ENCODE data around the gene TLE4. TPM values are rescaled to one million over a fixed set of nuclear protein-coding genes. Genes with fewer than 3 reads are reported as not detected.
"Not testable (repeated sequence)": the region's sequence is repeated elsewhere in the genome, so short reads cannot be mapped to it uniquely, and the experiment has no call there.

The TLE4 gene
- total RNA-seq, 1 experiment from 2014 or later, result 8.7 TPM

- no peaks in the 10 kb centered on the region for H3K27me3 Mint-ChIP-seq (ENCODE audit: insufficient read depth, unreplicated experiment)
- H3K4me3 Mint-ChIP-seq (ENCODE audit: unreplicated experiment), result no peak overlapping the region
- CTCF ChIA-PET, result interaction anchor here (1.0 kb wide), 1 partner anchor 17 kb away, joined by 4 read pairs; no protein-coding TSS in a partner anchor
- H3K36me3 Mint-ChIP-seq (ENCODE audit: insufficient read depth, unreplicated experiment), result no peaks in the 10 kb centered on the region
- no peak overlapping the region for H3K27ac Mint-ChIP-seq (ENCODE audit: low read depth, unreplicated experiment)
- POLR2A ChIA-PET, result interaction anchor here (1.0 kb wide), 1 partner anchor 17 kb away, joined by 3 read pairs; no protein-coding TSS in a partner anchor
- peaks cover under 1% of the 10 kb centered on the region for H3K9me3 Mint-ChIP-seq (ENCODE audit: unreplicated experiment)
- DNase-seq (ENCODE audit: unreplicated experiment), result no peak
- TF ChIP-seq, protein P1, sequence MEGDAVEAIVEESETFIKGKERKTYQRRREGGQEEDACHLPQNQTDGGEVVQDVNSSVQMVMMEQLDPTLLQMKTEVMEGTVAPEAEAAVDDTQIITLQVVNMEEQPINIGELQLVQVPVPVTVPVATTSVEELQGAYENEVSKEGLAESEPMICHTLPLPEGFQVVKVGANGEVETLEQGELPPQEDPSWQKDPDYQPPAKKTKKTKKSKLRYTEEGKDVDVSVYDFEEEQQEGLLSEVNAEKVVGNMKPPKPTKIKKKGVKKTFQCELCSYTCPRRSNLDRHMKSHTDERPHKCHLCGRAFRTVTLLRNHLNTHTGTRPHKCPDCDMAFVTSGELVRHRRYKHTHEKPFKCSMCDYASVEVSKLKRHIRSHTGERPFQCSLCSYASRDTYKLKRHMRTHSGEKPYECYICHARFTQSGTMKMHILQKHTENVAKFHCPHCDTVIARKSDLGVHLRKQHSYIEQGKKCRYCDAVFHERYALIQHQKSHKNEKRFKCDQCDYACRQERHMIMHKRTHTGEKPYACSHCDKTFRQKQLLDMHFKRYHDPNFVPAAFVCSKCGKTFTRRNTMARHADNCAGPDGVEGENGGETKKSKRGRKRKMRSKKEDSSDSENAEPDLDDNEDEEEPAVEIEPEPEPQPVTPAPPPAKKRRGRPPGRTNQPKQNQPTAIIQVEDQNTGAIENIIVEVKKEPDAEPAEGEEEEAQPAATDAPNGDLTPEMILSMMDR (IDR thresholded peaks at IDR 0.05; ENCODE audit: unreplicated experiment), result no peak
- H3K4me1 Mint-ChIP-seq (ENCODE audit: insufficient read depth, unreplicated experiment), result no peaks in the 10 kb centered on the region
- intact Hi-C loops (cut with micrococcal nuclease), result no loop called here
- no TSS peak for BruUV-seq (replicated peaks)
Measured at GRCh38 chr9:79741381-79741780, 169.6 kb downstream of the TLE4 start.

DNA sequence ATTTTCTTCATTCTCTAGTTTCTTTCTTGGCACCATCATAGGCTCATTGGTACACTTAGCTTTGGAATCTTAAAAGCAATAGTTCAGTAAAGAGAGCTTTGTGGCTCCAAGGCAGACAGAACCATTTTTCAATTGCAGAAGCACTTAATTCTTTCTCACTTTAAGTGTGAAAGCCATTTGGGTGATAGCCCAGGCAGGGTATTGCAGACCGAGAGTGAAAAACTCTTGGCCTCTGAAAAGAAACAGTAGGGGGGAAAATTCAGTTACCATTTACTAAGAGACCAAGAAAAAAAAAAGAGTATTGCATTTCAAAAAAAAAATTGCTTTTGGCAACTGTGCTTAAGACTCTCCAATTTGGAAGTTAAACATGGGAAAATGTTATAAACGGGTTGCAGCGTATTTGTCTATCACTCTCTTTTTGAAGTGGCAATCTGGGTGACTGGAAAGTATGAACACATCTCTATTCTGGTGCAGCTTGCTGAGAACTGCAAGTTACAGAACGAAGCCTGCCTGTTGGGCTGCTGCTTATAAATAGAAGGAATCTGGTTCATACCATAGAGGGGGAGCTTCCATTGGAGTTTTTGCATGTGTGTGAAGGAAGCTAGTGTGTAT lies 170.5 kb downstream of the TLE4 start:
- Mint-ChIP-seq H3K27ac (ENCODE audit: low read depth, unreplicated experiment) (no peak overlapping the region), H3K4me1 (ENCODE audit: insufficient read depth, unreplicated experiment) (no peaks in the 10 kb centered on the region), H3K27me3 (ENCODE audit: insufficient read depth, unreplicated experiment) (no peaks in the 10 kb centered on the region), H3K36me3 (ENCODE audit: insufficient read depth, unreplicated experiment) (no peaks in the 10 kb centered on the region), H3K9me3 (ENCODE audit: unreplicated experiment) (no peaks in the 10 kb centered on the region), H3K4me3 (ENCODE audit: unreplicated experiment) (no peak overlapping the region)
- intact Hi-C loops (cut with micrococcal nuclease), result no loop called here
- ChIA-PET POLR2A (no interaction called here), CTCF (interaction anchor here (0.5 kb wide), 1 partner anchor 460 kb away, joined by 4 read pairs; no protein-coding TSS in a partner anchor)
- TF ChIP-seq, protein P1 (IDR thresholded peaks at IDR 0.05; ENCODE audit: unreplicated experiment), result no peak
- BruUV-seq (replicated peaks), result no TSS peak
- no peak for DNase-seq (ENCODE audit: unreplicated experiment)

- intact Hi-C loops (cut with micrococcal nuclease), result no loop called here
- Mint-ChIP-seq H3K27me3 (ENCODE audit: insufficient read depth, unreplicated experiment) (no peaks in the 10 kb centered on the region), H3K27ac (ENCODE audit: low read depth, unreplicated experiment) (no peak overlapping the region), H3K9me3 (ENCODE audit: unreplicated experiment) (no peaks in the 10 kb centered on the region), H3K4me3 (ENCODE audit: unreplicated experiment) (no peak overlapping the region), H3K36me3 (ENCODE audit: insufficient read depth, unreplicated experiment) (no peaks in the 10 kb centered on the region), H3K4me1 (ENCODE audit: insufficient read depth, unreplicated experiment) (no peaks in the 10 kb centered on the region)
- TF ChIP-seq, protein P1 (IDR thresholded peaks at IDR 0.05; ENCODE audit: unreplicated experiment), result no peak
- ChIA-PET POLR2A (no interaction called here), CTCF (no interaction called here)
- DNase-seq (ENCODE audit: unreplicated experiment), result no peak
- no TSS peak for BruUV-seq (replicated peaks)
Measured at GRCh38 chr9:79744521-79744920, 172.8 kb downstream of the TLE4 start.

DNA sequence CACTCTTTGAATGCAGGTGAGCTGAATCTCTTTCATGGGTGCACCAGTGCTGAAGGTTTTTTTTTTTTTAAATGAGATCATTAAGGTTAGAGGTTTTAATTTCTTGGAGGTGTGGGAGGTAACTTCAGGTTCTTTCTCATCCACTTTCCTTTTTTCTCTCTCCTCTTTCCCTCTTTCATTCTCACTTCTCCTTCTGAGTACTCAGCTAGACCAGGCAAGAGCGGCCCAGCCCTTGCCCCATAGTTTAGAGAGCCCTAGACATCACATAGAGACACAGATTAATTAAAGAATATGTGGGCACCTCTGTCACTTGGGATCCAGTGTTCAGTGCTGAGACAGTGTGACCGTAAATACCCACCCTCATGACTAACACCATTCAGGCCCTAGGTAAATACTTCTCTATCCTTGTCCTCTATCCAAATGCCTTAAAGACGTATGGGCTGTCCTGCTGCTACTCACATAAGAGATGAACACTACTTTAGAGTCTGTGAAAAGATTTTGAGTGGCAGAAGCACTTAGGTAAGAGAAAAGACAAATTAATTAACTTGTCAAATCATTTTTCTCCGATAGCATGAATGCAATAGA lies 174.1 kb downstream of the TLE4 start:
- H3K36me3 Mint-ChIP-seq (ENCODE audit: insufficient read depth, unreplicated experiment), result no peaks in the 10 kb centered on the region
- H3K27me3 Mint-ChIP-seq (ENCODE audit: insufficient read depth, unreplicated experiment), result no peaks in the 10 kb centered on the region
- ChIA-PET POLR2A (no interaction called here), CTCF (interaction anchor here (0.7 kb wide), 1 partner anchor 119 kb away, joined by 3 read pairs; no protein-coding TSS in a partner anchor)
- H3K4me3 Mint-ChIP-seq (ENCODE audit: unreplicated experiment), result no peak overlapping the region
- no peaks in the 10 kb centered on the region for H3K9me3 Mint-ChIP-seq (ENCODE audit: unreplicated experiment)
- intact Hi-C loops (cut with micrococcal nuclease), result no loop called here
- no peaks in the 10 kb centered on the region for H3K4me1 Mint-ChIP-seq (ENCODE audit: insufficient read depth, unreplicated experiment)
- no peak overlapping the region for H3K27ac Mint-ChIP-seq (ENCODE audit: low read depth, unreplicated experiment)
- no TSS peak for BruUV-seq (replicated peaks)
- DNase-seq (ENCODE audit: unreplicated experiment), result no peak
- TF ChIP-seq, protein P1 (IDR thresholded peaks at IDR 0.05; ENCODE audit: unreplicated experiment), result no peak

- H3K36me3 Mint-ChIP-seq (ENCODE audit: insufficient read depth, unreplicated experiment); BruUV-seq (replicated peaks); H3K4me3 Mint-ChIP-seq (ENCODE audit: unreplicated experiment); DNase-seq (ENCODE audit: unreplicated experiment); CTCF ChIA-PET; H3K27ac Mint-ChIP-seq (ENCODE audit: low read depth, unreplicated experiment); intact Hi-C loops (cut with micrococcal nuclease); H3K9me3 Mint-ChIP-seq (ENCODE audit: unreplicated experiment); H3K27me3 Mint-ChIP-seq (ENCODE audit: insufficient read depth, unreplicated experiment); H3K4me1 Mint-ChIP-seq (ENCODE audit: insufficient read depth, unreplicated experiment); POLR2A ChIA-PET: not testable (repeated sequence)
Measured at GRCh38 chr9:79751895-79752466, 180.2 kb downstream of the TLE4 start.
